Stimulated activated memory B cell treated with anti-CD40 and anti-IgM and Interleukin-4, amounts not matched to agents 10 μg/mL and 1 μg/mL and 100 μg/mL, for 72 hours (primary cell): ENCODE results near the gene AQP12B.
"Not testable (repeated sequence)": the region's sequence is repeated elsewhere in the genome, so short reads cannot be mapped to it uniquely, and the experiment has no call there.

Source experiments
- ATAC-seq: fragments of 150-1000 bp; cut with Tn5 transposase; 2 replicates; pipeline ENCODE4 v1.10.0; 2021
- H3K27ac Mint-ChIP-seq: one replicate; pipeline ENCODE4 v1.8.0; 2022; ENCODE audit warnings: mild to moderate bottlenecking, mixed read lengths
- H3K27me3 Mint-ChIP-seq: one replicate; pipeline ENCODE4 v1.8.0; 2022; ENCODE audit warnings: mixed read lengths
- H3K36me3 Mint-ChIP-seq: one replicate; pipeline ENCODE4 v1.8.0; 2022; ENCODE audit warnings: mixed read lengths
- H3K4me1 Mint-ChIP-seq: one replicate; pipeline ENCODE4 v1.8.0; 2022; ENCODE audit warnings: mixed read lengths
- H3K4me3 Mint-ChIP-seq: one replicate; pipeline ENCODE4 v1.8.0; 2022; ENCODE audit warnings: mild to moderate bottlenecking, moderate library complexity, mixed read lengths
- H3K9me3 Mint-ChIP-seq: one replicate; pipeline ENCODE4 v1.8.0; 2022; ENCODE audit warnings: mixed read lengths

The AQP12B gene

GRCh38 chr2:240695593-240695992 is 12.9 kb upstream of the AQP12B start:
- H3K27me3 Mint-ChIP-seq, H3K4me1 Mint-ChIP-seq, ATAC-seq, H3K36me3 Mint-ChIP-seq, H3K9me3 Mint-ChIP-seq, H3K27ac Mint-ChIP-seq, H3K4me3 Mint-ChIP-seq: not testable (repeated sequence)

GRCh38 chr2:240694304-240694703 is 11.6 kb upstream of the AQP12B start:
- not testable (repeated sequence) for H3K4me1 Mint-ChIP-seq, ATAC-seq, H3K27ac Mint-ChIP-seq, H3K4me3 Mint-ChIP-seq, H3K36me3 Mint-ChIP-seq, H3K9me3 Mint-ChIP-seq, H3K27me3 Mint-ChIP-seq

- H3K4me3 Mint-ChIP-seq, H3K9me3 Mint-ChIP-seq, H3K27ac Mint-ChIP-seq, H3K4me1 Mint-ChIP-seq, H3K36me3 Mint-ChIP-seq, H3K27me3 Mint-ChIP-seq, ATAC-seq: not testable (repeated sequence)
These were observed 10.2 kb upstream of the AQP12B start for GRCh38 chr2:240692583-240693561.

GRCh38 chr2:240691631-240692420 is 9.1 kb upstream of the AQP12B start, which contains the start of gene AQP12A:
Gene AQP12A, plus strand, starts transcription at chr2:240691866. Its CDS starts 48 bp downstream, at chr2:240691914.
- not testable (repeated sequence) for H3K27me3 Mint-ChIP-seq, H3K4me1 Mint-ChIP-seq, H3K4me3 Mint-ChIP-seq, H3K9me3 Mint-ChIP-seq, H3K27ac Mint-ChIP-seq, H3K36me3 Mint-ChIP-seq
- peak; percentile 3 for ATAC-seq

GRCh38 chr2:240691075-240691427 is 8.4 kb upstream of the AQP12B start:
- H3K9me3 Mint-ChIP-seq, H3K4me3 Mint-ChIP-seq, ATAC-seq, H3K27ac Mint-ChIP-seq, H3K4me1 Mint-ChIP-seq, H3K36me3 Mint-ChIP-seq, H3K27me3 Mint-ChIP-seq: not testable (repeated sequence)

- peak overlapping the region; percentile 37 for H3K4me3 Mint-ChIP-seq
- H3K4me1 Mint-ChIP-seq, ATAC-seq, H3K27me3 Mint-ChIP-seq, H3K36me3 Mint-ChIP-seq, H3K27ac Mint-ChIP-seq, H3K9me3 Mint-ChIP-seq: not testable (repeated sequence)
These were observed 7.9 kb upstream of the AQP12B start for GRCh38 chr2:240690421-240691074.

- H3K27me3 Mint-ChIP-seq: peaks cover 8% of the 10 kb centered on the region
- no peak for ATAC-seq
- no peak overlapping the region for H3K4me3 Mint-ChIP-seq
- H3K36me3 Mint-ChIP-seq: no peaks in the 10 kb centered on the region
- H3K9me3 Mint-ChIP-seq: no peaks in the 10 kb centered on the region
- peaks cover 4% of the 10 kb centered on the region for H3K4me1 Mint-ChIP-seq
- H3K27ac Mint-ChIP-seq: no peak overlapping the region
These were observed 7.3 kb upstream of the AQP12B start for GRCh38 chr2:240689975-240690374.

- H3K27me3 Mint-ChIP-seq: peaks cover 19% of the 10 kb centered on the region
- H3K4me1 Mint-ChIP-seq: peaks cover 10% of the 10 kb centered on the region
- ATAC-seq: no peak
- no peak overlapping the region for H3K27ac Mint-ChIP-seq
- H3K9me3 Mint-ChIP-seq: no peaks in the 10 kb centered on the region
- H3K4me3 Mint-ChIP-seq: no peak overlapping the region
- no peaks in the 10 kb centered on the region for H3K36me3 Mint-ChIP-seq
These were observed 5.9 kb upstream of the AQP12B start for GRCh38 chr2:240688553-240688919.

- Mint-ChIP-seq H3K4me3 (no peak overlapping the region), H3K9me3 (no peaks in the 10 kb centered on the region), H3K36me3 (no peaks in the 10 kb centered on the region), H3K27ac (no peak overlapping the region), H3K4me1 (peaks cover 14% of the 10 kb centered on the region), H3K27me3 (peaks cover 25% of the 10 kb centered on the region)
- ATAC-seq: no peak
These were observed 5.3 kb upstream of the AQP12B start for GRCh38 chr2:240687741-240688552.

- Mint-ChIP-seq H3K27ac (no peak overlapping the region), H3K36me3 (no peaks in the 10 kb centered on the region), H3K4me1 (peaks cover 14% of the 10 kb centered on the region), H3K27me3 (peaks cover 25% of the 10 kb centered on the region), H3K4me3 (no peak overlapping the region), H3K9me3 (no peaks in the 10 kb centered on the region)
- ATAC-seq: no peak
These were observed 4.5 kb upstream of the AQP12B start for GRCh38 chr2:240687045-240687740.

GRCh38 chr2:240686460-240686859 is 3.8 kb upstream of the AQP12B start:
- peaks cover 14% of the 10 kb centered on the region for H3K4me1 Mint-ChIP-seq
- H3K36me3 Mint-ChIP-seq: no peaks in the 10 kb centered on the region
- ATAC-seq: no peak
- no peak overlapping the region for H3K4me3 Mint-ChIP-seq
- H3K9me3 Mint-ChIP-seq: no peaks in the 10 kb centered on the region
- H3K27me3 Mint-ChIP-seq: peaks cover 25% of the 10 kb centered on the region
- H3K27ac Mint-ChIP-seq: no peak overlapping the region

- Mint-ChIP-seq H3K27me3 (peaks cover 25% of the 10 kb centered on the region), H3K27ac (no peak overlapping the region), H3K4me1 (peaks cover 14% of the 10 kb centered on the region), H3K9me3 (no peaks in the 10 kb centered on the region), H3K36me3 (no peaks in the 10 kb centered on the region), H3K4me3 (no peak overlapping the region)
- ATAC-seq: no peak
These were observed 3.2 kb upstream of the AQP12B start for GRCh38 chr2:240685771-240686371.

GRCh38 chr2:240683980-240684728 is 1.5 kb upstream of the AQP12B start:
- not testable (repeated sequence) for H3K4me3 Mint-ChIP-seq, H3K4me1 Mint-ChIP-seq, H3K36me3 Mint-ChIP-seq, H3K9me3 Mint-ChIP-seq, H3K27ac Mint-ChIP-seq
- H3K27me3 Mint-ChIP-seq: peaks cover 17% of the 10 kb centered on the region
- peak; percentile 11 for ATAC-seq
